ENCODE results near the gene ZNF653. TPM values are rescaled to one million over a fixed set of nuclear protein-coding genes. Genes with fewer than 3 reads are reported as not detected.

Gene ZNF653
- total and polyA plus RNA-seq, 2 donors (not counting 3 experiments of a cell fraction or from before 2014, with no cell fraction given), result 7.0 to 8.7 TPM

DNA sequence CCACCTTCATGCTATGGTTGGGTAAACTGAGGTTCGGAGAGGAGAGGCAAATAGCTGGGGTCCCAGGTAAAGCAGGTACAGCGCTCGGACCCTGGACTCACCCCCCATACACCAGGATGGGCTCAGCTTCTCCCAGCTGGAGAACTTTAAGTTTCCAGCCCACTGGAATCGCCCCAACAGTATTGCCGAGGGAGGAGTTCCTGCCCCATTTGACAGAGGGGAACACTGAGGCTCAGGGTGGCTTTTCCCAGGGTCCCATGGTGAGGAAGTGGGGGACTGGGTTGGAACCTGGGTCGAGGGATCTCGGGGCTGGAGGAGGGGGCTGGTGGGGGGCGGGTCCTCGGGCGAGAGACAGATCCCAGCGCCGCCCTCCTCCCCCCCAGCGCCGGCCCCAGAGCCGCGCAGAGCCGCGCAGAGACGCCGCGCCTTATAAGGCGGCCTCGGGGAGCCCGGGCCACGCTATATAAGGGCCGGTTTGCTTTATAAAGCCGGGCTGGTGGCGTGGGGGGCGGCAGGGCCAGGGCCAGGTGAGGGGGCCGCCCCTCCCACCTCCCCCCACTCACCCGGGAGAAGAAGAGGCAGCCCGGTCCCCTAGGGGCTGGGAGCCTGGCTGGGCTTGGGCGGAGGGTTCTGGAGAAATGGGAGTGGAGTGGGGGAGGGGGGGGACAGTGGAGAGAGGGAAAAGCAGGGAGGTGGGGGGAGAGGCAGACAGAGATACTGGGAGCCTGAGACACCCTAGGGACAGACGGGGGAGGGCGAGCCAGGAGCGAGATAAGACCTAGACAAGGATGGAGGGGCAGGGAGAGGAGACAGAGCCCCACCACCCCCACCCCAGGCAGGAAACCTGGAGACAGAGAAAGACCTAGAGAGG is 34.1 kb upstream of the ZNF653 start:
- CTCF ChIA-PET, result no interaction called here
- H3K79me2 ChIP-seq (ENCODE audit: control insufficient read depth, insufficient read depth, low read length), result no peaks in the 10 kb centered on the region
- H3K36me3 ChIP-seq (ENCODE audit: control insufficient read depth in 2 of 2, extremely low read depth in 1 of 2, insufficient read depth in 2 of 2, low read length in 2 of 2), result no peaks in the 10 kb centered on the region
- no peak overlapping the region for H3K9ac ChIP-seq (replicated peaks; ENCODE audit: extremely low read depth, insufficient read depth, low read length)
- POLR2A ChIA-PET, result no interaction called here
- intact Hi-C loops (cut with micrococcal nuclease), result loop anchor here (5.0 kb wide), 1 partner anchor 42 kb away; no protein-coding TSS in a partner anchor
- no peaks in the 10 kb centered on the region for H3K9me3 ChIP-seq (replicated peaks; ENCODE audit: control insufficient read depth, insufficient read depth, low read length)
- H3K9me1 ChIP-seq (replicated peaks; ENCODE audit: control insufficient read depth, extremely low read depth, insufficient read depth, low read length), result no peaks in the 10 kb centered on the region
- no peak for DNase-seq (ENCODE audit: low read depth, low spot score)
- H3K27ac ChIP-seq (ENCODE audit: insufficient read depth, low read depth, low read length), result no peak overlapping the region
- dilution Hi-C loops (cut with MboI; ENCODE audit: extremely low pct_ligation_motif_present, low sequenced_read_pairs), result no loop called here
- FAIRE-seq, result no peak
- H3K4me1 ChIP-seq (ENCODE audit: control insufficient read depth, extremely low read depth, insufficient read depth, low read length), result peaks cover 5% of the 10 kb centered on the region
- no peak overlapping the region for H3K4me2 ChIP-seq (ENCODE audit: insufficient read depth, low read length)
- H2AFZ ChIP-seq (ENCODE audit: low read depth, low read length), result no peak overlapping the region
- H3K27me3 ChIP-seq (ENCODE audit: control insufficient read depth in 2 of 2, insufficient read depth in 2 of 2, low read length in 2 of 2), result peaks cover 5 to 9% of the 10 kb centered on the region in 2 experiments
- no TSS peak for BruUV-seq (replicated peaks)
- H3K4me3 ChIP-seq (replicated peaks in 1 of 3; ENCODE audit: insufficient read depth in 1 of 3, low read depth in 1 of 3, low read length in 3 of 3), result no peak overlapping the region
- H4K20me1 ChIP-seq (replicated peaks; ENCODE audit: control insufficient read depth, extremely low read depth, insufficient read depth, low read length), result no peaks in the 10 kb centered on the region
- TF ChIP-seq, protein P1, sequence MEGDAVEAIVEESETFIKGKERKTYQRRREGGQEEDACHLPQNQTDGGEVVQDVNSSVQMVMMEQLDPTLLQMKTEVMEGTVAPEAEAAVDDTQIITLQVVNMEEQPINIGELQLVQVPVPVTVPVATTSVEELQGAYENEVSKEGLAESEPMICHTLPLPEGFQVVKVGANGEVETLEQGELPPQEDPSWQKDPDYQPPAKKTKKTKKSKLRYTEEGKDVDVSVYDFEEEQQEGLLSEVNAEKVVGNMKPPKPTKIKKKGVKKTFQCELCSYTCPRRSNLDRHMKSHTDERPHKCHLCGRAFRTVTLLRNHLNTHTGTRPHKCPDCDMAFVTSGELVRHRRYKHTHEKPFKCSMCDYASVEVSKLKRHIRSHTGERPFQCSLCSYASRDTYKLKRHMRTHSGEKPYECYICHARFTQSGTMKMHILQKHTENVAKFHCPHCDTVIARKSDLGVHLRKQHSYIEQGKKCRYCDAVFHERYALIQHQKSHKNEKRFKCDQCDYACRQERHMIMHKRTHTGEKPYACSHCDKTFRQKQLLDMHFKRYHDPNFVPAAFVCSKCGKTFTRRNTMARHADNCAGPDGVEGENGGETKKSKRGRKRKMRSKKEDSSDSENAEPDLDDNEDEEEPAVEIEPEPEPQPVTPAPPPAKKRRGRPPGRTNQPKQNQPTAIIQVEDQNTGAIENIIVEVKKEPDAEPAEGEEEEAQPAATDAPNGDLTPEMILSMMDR (IDR thresholded peaks at IDR 0.05; ENCODE audit: extremely low read depth in 1 of 2, insufficient read depth in 1 of 2, low read depth in 1 of 2, low read length in 2 of 2), result no peak
- TF ChIP-seq EZH2 (IDR thresholded peaks at IDR 0.05; ENCODE audit: borderline replicate concordance, low read depth, low read length, severe bottlenecking), result no peak
- TF ChIP-seq POLR2AphosphoS5 (IDR thresholded peaks at IDR 0.05; ENCODE audit: insufficient read depth, low read depth, low read length), result no peak
- no peak for TF ChIP-seq MYC (IDR thresholded peaks at IDR 0.05; ENCODE audit: low read depth, low read length)
- TF ChIP-seq, protein P2, sequence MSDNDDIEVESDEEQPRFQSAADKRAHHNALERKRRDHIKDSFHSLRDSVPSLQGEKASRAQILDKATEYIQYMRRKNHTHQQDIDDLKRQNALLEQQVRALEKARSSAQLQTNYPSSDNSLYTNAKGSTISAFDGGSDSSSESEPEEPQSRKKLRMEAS (IDR thresholded peaks at IDR 0.05; ENCODE audit: insufficient read depth, insufficient read length), result no peak
- no peak for TF ChIP-seq JUN (IDR thresholded peaks at IDR 0.05; ENCODE audit: borderline replicate concordance, insufficient read depth, insufficient read length, low read depth)
- no peak for TF ChIP-seq POLR2A (IDR thresholded peaks at IDR 0.05; ENCODE audit: low read depth, low read length)
- no peak for TF ChIP-seq FOS (IDR thresholded peaks at IDR 0.05; ENCODE audit: borderline replicate concordance, insufficient read depth, low read length)
- TF ChIP-seq GATA2 (IDR thresholded peaks at IDR 0.05; ENCODE audit: insufficient read depth, insufficient read length, low read depth, low read length), result no peak
